HUES6 (cell line): Measurements from ENCODE around the gene FBXO38.

ENCODE experiments used
- H3K27ac ChIP-seq: 2 replicates; pipeline ENCODE4 v1.7.0; 2013; ENCODE audit warnings: low read depth, mild to moderate bottlenecking, low read length, inconsistent platforms
- H3K27me3 ChIP-seq: 2 replicates; pipeline ENCODE4 v1.6.1; 2013; ENCODE audit warnings: low read length; ENCODE audit not compliant: control insufficient read depth, insufficient read depth
- H3K36me3 ChIP-seq: 2 replicates; pipeline ENCODE4 v1.6.1; 2013; ENCODE audit warnings: low read length; ENCODE audit not compliant: control insufficient read depth, insufficient read depth
- H3K4me1 ChIP-seq: 2 replicates; pipeline ENCODE4 v1.6.1; 2013; ENCODE audit warnings: low read length; ENCODE audit not compliant: control insufficient read depth, insufficient read depth
- H3K4me3 ChIP-seq: 2 replicates; pipeline ENCODE4 v1.5.1; 2013; ENCODE audit warnings: low read depth, low read length
- H3K9ac ChIP-seq: one replicate; pipeline ENCODE4 v1.6.1; 2013; ENCODE audit warnings: mild to moderate bottlenecking, low read length
- H3K9me3 ChIP-seq: 2 replicates; pipeline ENCODE4 v1.6.1; 2013; ENCODE audit warnings: low read depth, low read length; ENCODE audit not compliant: control insufficient read depth, insufficient read depth

FBXO38 gene

DNA sequence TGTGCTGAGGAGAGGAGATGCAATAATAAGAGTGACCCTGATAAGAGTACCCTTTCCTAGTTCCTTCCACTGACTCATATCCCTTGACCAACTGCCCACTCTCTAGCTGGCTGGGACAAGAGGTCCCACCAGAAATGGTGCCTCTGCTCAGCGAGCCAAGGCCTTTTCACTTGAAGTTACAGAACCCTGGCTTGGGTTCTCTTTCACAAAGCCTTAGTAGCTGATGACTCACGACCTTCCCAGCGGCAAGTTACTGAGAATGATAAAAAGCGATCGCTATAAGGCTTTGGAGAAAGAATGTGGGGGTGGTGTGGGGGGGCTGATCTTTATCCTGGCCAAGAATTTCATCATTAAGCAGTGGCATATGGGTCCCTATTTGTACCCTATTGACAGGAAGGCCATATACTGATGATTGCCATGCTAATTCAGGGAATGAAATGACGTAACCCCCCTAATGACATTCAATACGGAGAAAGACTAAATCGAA, 90.3 kb downstream of the FBXO38 start:
- Histone ChIP-seq H3K9me3 (no peaks in the 10 kb centered on the region), H3K27me3 (no peaks in the 10 kb centered on the region), H3K4me1 (peaks cover 3% of the 10 kb centered on the region; the same call in 1 of the 2 replicates), H3K36me3 (no peaks in the 10 kb centered on the region), H3K9ac (no peak overlapping the region), H3K4me3 (no peak overlapping the region), H3K27ac (no peak overlapping the region)

GRCh38 chr5:148476302-148476701, 92.5 kb downstream of the FBXO38 start:
- Histone ChIP-seq H3K27me3 (no peaks in the 10 kb centered on the region), H3K9ac (no peak overlapping the region), H3K4me3 (no peak overlapping the region), H3K27ac (no peak overlapping the region), H3K9me3 (no peaks in the 10 kb centered on the region), H3K36me3 (no peaks in the 10 kb centered on the region), H3K4me1 (peaks cover 3% of the 10 kb centered on the region; the same call in 1 of the 2 replicates)

DNA sequence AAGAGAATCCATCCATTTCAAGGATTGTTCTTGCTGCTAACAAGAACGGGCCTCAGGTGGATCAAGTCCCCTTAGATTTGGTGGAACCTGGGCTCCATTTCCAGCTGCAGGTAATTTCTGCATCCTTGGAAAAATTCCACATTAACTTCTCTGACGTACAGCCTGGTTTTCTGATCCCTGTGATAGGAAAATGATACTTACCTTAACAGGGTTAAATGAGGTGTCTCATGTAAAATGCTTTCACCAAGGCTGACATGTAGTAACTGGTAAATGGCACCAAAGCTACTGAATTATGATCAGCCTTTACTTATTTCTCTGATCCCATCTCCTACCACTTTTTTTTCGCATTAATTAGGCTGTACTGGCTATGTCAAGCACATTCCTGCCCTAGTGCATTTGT, 93.7 kb downstream of the FBXO38 start:
- H3K9me3 ChIP-seq, result no peaks in the 10 kb centered on the region
- H3K27me3 ChIP-seq, result no peaks in the 10 kb centered on the region
- H3K9ac ChIP-seq, result no peak overlapping the region
- no peaks in the 10 kb centered on the region for H3K36me3 ChIP-seq
- no peak overlapping the region for H3K4me3 ChIP-seq
- no peak overlapping the region for H3K27ac ChIP-seq
- peaks cover 3% of the 10 kb centered on the region; the same call in 1 of the 2 replicates for H3K4me1 ChIP-seq

DNA sequence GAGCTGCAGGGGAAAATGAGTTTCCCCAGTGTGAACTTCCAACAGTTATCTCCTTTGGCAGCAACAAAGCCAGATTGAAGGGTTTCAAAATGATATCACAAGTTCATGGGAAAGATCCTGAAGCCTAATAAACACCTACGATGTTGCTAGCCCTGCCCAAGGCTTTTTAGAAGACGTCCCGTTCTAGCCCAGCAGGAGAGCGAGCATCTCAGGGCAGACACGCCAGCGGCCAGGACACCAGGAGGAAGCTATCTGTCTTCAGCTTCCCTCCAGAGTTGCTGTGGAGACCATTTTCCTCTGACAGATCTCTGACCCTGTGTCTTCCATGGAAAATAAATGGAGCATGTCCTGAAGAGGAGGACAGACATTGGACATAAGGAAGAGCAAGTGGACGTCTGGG, 98.4 kb downstream of the FBXO38 start:
- no peak overlapping the region for H3K9ac ChIP-seq
- H3K36me3 ChIP-seq, result no peaks in the 10 kb centered on the region
- H3K27me3 ChIP-seq, result peaks cover 21% of the 10 kb centered on the region
- no peak overlapping the region for H3K27ac ChIP-seq
- H3K4me1 ChIP-seq, result no peaks in the 10 kb centered on the region
- no peaks in the 10 kb centered on the region for H3K9me3 ChIP-seq
- H3K4me3 ChIP-seq, result no peak overlapping the region

- H3K27ac ChIP-seq, result no peak overlapping the region
- no peaks in the 10 kb centered on the region for H3K4me1 ChIP-seq
- peaks cover 28% of the 10 kb centered on the region for H3K27me3 ChIP-seq
- no peaks in the 10 kb centered on the region for H3K36me3 ChIP-seq
- H3K4me3 ChIP-seq, result no peak overlapping the region
- no peaks in the 10 kb centered on the region for H3K9me3 ChIP-seq
- no peak overlapping the region for H3K9ac ChIP-seq
Observed at GRCh38 chr5:148482697-148483462, 99.1 kb downstream of the FBXO38 start.

- H3K4me3 ChIP-seq, result no peak overlapping the region
- no peak overlapping the region for H3K9ac ChIP-seq
- no peak overlapping the region for H3K27ac ChIP-seq
- H3K36me3 ChIP-seq, result no peaks in the 10 kb centered on the region
- no peaks in the 10 kb centered on the region for H3K9me3 ChIP-seq
- H3K27me3 ChIP-seq, result peaks cover 34% of the 10 kb centered on the region
- no peaks in the 10 kb centered on the region for H3K4me1 ChIP-seq
Observed at GRCh38 chr5:148483750-148484149, 100.0 kb downstream of the FBXO38 start.

DNA sequence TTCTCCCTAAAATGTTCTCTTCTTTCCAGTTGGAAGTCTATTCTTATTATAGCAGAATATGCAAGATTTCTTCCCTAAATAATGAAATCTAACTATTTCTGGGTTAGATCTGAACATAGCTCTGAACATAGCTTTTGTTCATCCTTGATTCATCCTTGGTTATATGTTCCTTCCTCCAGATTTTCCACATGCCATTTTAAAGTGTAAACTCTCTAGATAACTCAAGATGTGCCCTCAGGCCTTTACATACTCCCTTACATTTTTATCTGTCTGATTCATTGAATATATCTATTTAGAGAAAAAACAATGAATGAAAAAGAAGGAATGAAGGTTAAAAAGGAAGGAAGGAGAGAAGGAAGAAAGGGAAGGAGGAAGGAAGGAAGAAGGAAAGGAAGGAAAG, 100.9 kb downstream of the FBXO38 start:
- H3K36me3 ChIP-seq, result no peaks in the 10 kb centered on the region
- no peaks in the 10 kb centered on the region for H3K4me1 ChIP-seq
- H3K9me3 ChIP-seq, result no peaks in the 10 kb centered on the region
- H3K27ac ChIP-seq, result no peak overlapping the region
- peaks cover 41% of the 10 kb centered on the region for H3K27me3 ChIP-seq
- no peak overlapping the region for H3K4me3 ChIP-seq
- H3K9ac ChIP-seq, result no peak overlapping the region

DNA sequence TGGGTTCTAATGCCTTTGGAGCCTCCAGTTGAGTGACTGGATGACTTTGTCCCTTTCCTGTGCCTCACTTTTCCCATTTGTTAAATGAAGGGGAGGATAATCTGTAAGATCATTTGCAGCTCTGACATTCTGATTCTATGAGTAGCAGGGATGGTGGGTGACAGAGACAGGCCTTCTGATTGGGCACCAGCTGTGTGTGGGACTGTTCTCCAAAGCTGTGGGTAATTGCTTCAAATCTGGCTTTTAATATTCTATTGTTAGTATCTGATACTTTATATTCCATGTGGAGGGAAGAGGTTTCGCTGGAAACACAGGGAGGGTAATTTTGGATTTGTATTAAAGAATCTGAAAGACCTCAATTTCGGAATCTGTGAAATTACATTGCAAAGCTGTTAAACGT, 102.7 kb downstream of the FBXO38 start:
- H3K9ac ChIP-seq, result no peak overlapping the region
- no peak overlapping the region for H3K27ac ChIP-seq
- no peaks in the 10 kb centered on the region for H3K4me1 ChIP-seq
- no peaks in the 10 kb centered on the region for H3K36me3 ChIP-seq
- H3K4me3 ChIP-seq, result no peak overlapping the region
- H3K9me3 ChIP-seq, result no peaks in the 10 kb centered on the region
- peaks cover 46% of the 10 kb centered on the region for H3K27me3 ChIP-seq

- H3K9ac ChIP-seq, result no peak overlapping the region
Observed at GRCh38 chr5:148488757-148489156, 105.0 kb downstream of the FBXO38 start.

GRCh38 chr5:148491015-148491792, 107.4 kb downstream of the FBXO38 start:
- no peaks in the 10 kb centered on the region for H3K36me3 ChIP-seq
- H3K4me1 ChIP-seq, result no peaks in the 10 kb centered on the region
- H3K27ac ChIP-seq, result no peak overlapping the region
- no peak overlapping the region for H3K4me3 ChIP-seq
- H3K9ac ChIP-seq, result no peak overlapping the region
- H3K9me3 ChIP-seq, result no peaks in the 10 kb centered on the region
- H3K27me3 ChIP-seq, result peaks cover 34% of the 10 kb centered on the region

More at GRCh38 chr5:148488757-148489156, 105.0 kb downstream of the FBXO38 start:
- no peaks in the 10 kb centered on the region for H3K4me1 ChIP-seq
- peaks cover 41% of the 10 kb centered on the region for H3K27me3 ChIP-seq
- no peak overlapping the region for H3K4me3 ChIP-seq
- no peaks in the 10 kb centered on the region for H3K36me3 ChIP-seq
- no peak overlapping the region for H3K27ac ChIP-seq
- no peaks in the 10 kb centered on the region for H3K9me3 ChIP-seq

DNA sequence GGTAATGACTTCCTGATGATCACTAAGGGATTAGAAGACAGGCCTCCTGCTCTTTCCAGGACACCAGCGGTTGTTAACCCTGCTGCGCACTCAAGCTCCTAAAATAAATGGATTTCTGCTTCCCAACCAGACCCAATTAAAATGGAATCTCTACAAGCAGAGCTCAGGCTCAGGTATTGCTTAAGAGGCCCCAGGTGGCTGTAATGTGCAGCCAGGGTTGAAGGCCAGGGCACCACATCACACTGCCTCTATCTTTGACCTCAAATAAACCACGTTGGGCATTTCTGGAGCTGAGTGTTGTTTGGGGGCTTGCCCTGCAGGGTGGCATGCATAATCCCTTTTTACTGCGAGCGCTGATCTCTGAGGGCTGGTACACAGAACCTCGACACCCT, 108.0 kb downstream of the FBXO38 start:
- Histone ChIP-seq H3K9ac (no peak overlapping the region), H3K4me1 (no peaks in the 10 kb centered on the region), H3K4me3 (no peak overlapping the region), H3K27me3 (peaks cover 28% of the 10 kb centered on the region), H3K27ac (no peak overlapping the region), H3K9me3 (no peaks in the 10 kb centered on the region), H3K36me3 (no peaks in the 10 kb centered on the region)
